Occipital lobe (tissue), 2 donors: ENCODE results near the gene LRG1. TPM values are rescaled to one million over a fixed set of nuclear protein-coding genes. Genes with fewer than 3 reads are reported as not detected.
"Not testable (repeated sequence)": the region's sequence is repeated elsewhere in the genome, so short reads cannot be mapped to it uniquely, and the experiment has no call there.

Source experiments
- DNase-seq: peaks from one replicate; lab custom pipeline; 2025; lab: John Stamatoyannopoulos, UW
- total RNA-seq: library from RNA; depleted of rRNA; stranded (reverse); fragments of >200 nt; gene quantifications from one replicate; pipeline ENCODE4 v1.2.3, GENCODE V29; 2014

LRG1 gene
- total RNA-seq, 1 donor from 2014 or later: not detected

DNA sequence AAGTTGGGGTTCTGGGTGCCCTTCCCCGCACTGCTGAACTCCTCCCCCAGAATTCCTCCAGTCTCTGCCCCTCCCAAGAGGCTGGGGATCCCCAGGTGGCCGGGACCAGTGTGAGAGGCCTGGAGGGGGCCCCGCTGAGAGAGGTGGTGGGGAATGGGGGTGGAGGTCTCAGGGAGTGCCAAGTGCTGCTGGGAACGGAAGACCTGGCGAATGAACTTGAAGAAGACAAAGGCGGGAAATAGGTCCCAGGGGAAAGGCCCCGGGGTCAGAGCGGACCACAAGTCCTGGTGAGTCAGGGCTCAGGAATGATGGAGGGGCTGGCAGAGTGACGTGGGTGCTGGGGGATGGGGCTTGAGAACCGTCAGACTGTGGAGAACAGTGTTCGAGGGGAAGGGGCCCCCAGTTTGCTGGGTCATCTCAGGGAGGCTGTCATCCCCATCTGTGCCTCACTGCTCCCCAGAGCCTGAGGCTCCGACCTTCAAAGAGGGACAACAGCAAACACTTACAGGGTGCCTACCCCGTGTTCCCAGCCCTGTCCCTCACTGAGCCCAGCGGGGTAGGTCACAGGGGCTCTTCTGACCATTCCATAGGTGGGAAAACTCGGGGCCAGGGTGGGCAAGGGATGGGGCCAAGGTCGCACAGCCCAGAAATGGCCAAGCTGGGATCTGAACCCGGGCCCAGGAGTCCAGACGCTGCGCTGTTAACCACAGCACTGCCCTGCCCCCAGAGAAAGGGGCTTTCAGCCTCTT is 35.6 kb upstream of the LRG1 start:
- DNase-seq: no peak

DNA sequence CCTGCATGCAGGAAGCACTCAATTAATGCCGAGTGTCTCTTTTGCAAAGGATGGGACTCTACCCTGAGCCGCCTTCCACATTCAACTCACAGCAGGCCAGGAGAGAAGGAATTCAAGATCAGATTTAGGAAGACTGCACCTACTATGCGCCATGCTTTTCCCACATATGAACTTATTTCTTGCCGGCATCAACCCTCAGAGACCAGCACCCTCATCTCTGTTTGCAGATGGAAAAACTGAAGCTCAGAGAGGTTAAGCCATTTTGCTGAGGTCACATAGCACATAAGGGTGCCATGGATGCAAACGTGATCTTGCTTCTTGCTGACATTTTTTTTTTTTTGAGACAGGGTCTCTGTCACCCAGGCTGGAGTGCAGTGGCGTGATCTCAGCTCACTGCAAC is 33.8 kb upstream of the LRG1 start:
- no peak for DNase-seq

DNA sequence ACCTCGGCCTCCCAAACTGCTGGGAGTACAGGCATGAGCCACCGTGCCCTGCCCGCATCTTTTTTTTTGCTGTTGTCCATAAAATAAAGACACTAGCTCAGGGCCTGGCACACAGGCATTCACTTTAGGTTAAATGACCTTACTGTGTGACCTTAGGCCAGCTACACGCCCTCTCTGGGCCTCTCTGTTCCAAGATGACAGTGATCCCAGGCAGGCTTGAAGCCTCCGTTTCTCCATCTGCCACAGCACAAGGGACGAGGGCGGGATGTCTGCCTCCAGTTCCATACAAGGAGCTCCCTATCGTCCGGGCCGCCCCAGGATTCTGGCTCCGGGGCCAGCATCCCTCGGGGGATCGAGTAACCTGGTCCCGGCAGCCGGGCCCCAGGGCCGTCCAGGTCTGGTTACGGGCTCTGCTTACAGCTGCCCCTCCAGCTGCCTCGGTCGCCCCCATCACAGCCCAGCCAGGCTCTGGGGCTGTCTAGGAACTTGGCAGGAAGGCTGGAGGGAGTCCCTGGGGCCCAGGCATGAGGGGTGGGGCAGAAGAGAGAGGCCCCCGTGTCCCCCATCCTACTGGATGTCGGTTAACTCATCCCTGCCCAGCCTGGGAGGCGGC is 31.6 kb upstream of the LRG1 start:
- no peak for DNase-seq

DNA sequence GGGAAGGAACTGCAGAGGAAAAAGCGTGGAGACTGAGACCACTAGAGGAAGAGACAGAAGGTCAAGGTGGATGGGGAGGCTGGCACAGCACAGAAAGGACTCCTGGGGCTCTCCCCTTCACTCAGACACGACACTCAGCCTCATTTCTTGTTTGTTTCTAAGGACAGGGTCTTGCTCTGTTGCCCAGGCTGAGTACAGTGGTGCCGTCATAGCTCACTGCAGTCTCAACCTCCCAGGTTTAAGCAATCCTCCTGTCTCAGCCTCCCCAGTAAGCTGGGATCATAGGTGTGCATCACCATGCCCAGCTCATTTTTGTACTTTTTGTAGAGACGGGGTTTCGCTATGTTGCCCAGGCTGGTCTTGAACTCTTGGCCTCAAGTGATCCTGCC is 31.1 kb upstream of the LRG1 start:
- no peak for DNase-seq

DNA sequence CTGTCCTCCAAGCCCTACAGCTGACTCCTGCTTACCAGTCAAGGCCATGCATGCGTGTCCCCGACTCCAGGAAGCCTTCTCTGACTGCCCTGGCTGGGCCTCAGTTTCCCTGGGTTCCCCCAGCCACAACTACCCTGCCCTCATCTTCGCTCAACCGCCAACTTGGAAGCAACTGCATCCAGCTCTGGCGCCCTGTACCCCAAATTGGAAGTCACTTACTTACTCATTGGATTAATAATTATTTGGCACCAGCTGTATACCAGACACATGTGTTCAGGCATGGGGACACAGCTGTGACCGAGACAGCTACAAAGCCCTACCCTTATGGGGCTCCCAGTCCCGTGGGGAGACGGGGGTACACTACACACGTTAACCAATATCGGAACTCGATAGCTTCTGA is 30.6 kb upstream of the LRG1 start:
- DNase-seq: no peak

DNA sequence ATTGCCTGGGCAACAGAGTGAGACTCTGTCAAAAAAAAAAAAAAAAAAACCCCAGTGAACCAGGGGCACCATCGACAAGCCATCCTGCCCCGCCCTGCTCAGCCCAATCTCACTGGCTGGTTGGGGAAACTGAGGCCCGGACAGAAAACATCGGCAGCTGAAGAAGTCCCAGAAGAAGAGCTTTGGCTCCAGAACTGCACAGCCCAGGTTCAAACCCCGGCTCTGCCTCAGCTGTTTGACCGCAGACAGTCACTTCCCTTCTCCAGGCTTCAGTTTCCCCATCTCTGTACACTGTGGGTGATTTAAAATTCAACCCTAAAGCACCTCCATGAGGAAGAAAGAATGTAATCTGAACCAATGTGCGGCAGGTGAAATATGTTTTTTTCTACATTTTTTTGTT is 29.1 kb upstream of the LRG1 start:
- DNase-seq: no peak

DNA sequence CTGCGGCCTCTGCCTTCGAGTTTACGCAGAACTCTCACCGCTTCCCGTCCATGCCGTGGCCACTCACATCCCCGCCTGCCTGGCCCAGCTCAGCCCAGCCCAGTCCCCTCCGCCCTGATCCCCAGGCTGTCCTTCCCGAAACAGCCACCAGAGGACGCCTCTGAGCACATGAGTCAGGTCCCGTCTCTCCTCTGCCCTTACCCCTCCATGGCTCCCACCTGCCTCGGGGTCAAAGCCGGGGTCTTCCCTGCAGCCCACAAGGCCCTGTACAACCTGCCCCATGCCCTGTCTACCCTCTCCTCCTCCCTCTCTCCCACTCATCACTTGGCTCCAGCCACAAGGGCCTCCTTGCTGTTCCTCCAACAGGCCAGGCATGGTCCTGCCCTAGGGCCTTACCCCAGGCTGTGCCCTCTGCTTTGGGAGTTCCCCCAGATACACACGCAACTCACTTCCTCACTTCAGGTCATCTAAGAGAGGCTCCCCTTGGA is 27.8 kb upstream of the LRG1 start:
- DNase-seq: no peak

DNA sequence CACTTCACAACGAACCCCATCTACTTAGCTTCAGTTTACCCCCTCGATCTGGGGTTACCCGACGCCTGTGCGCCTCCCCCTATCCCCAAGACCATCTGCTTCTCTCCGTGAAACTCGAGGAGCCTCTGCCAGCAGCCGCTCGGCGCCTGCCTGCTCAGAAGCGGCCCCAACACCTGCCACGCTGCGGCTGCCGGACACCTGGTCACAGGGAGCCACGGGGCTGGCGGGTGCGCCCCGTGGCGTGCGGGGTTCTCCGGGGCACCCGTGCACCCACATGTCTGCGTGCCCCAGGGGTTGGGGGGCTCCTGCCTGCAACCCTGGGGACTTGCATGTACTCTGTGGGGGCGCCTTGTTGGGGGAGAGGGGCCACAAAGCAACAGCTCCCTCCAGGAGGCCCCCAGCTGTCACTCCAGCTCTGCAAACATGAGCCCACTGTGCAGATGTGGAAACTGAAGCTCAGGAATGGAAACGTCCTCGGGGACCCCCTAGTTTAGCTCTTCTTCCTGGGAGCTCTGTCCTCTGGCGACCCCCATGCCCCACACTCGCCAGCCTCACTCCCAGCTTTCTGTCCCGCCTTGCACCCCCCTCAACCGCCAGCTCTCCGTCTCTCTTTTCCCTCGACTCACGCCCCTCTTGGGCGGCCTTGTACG is 26.7 kb upstream of the LRG1 start:
- no peak for DNase-seq

DNA sequence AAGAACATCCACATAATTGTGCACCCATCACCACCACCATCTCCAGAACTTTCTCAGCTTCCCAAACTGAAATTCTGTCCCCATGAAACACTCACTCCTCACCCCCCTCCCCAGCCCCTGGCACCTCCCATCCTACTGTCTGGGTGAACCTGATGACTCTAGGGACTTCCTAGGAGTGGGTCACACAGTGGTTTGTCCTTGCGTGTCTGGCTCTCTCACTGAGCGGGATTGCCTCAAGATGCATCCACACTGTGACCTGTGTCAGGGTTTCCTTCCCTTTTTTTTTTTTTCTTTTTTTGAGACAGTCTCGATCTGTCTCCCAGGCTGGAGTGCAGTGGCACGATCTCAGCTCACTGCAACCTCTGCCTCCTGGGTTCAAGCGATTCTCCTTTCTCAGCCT is 23.7 kb upstream of the LRG1 start:
- DNase-seq: not testable (repeated sequence)

DNA sequence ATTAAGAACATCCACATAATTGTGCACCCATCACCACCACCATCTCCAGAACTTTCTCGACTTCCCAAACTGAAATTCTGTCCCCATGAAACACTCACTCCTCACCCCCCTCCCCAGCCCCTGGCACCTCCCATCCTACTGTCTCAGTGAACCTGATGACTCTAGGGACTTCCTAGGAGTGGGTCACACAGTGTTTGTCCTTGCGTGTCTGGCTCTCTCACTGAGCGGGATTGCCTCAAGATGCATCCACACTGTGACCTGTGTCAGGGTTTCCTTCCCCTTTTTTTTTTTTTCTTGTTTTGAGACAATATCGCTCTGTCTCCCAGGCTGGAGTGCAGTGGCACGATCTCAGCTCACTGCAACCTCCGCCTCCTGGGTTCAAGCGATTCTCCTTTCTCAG is 22.2 kb upstream of the LRG1 start:
- DNase-seq: not testable (repeated sequence)

DNA sequence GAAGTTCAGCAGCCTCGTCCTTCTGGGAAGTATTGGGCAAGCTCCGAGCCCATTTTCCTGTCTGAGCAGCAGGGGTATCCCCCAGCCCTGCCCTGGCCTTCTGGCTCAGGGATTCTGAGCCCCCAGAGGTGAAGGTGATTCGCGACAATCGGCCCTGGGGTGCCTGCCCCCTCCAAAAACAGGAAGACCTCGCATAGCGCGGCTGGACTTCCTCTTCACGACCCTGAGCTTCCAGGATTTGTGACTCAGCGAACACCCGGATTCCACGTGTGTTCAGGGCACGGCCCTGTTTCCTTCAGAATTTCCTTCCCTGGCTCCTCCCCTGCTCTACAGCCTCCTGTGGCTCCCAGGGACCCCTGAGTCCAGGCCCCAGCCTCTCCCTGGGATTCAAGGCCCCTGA is 19.7 kb upstream of the LRG1 start, which contains the start of gene SEMA6B:
TSS of gene SEMA6B (minus strand) at position 116 of the 400 bp plus-strand sequence. CDS start 1,227 bp downstream, outside the sequence.
- no peak for DNase-seq

DNA sequence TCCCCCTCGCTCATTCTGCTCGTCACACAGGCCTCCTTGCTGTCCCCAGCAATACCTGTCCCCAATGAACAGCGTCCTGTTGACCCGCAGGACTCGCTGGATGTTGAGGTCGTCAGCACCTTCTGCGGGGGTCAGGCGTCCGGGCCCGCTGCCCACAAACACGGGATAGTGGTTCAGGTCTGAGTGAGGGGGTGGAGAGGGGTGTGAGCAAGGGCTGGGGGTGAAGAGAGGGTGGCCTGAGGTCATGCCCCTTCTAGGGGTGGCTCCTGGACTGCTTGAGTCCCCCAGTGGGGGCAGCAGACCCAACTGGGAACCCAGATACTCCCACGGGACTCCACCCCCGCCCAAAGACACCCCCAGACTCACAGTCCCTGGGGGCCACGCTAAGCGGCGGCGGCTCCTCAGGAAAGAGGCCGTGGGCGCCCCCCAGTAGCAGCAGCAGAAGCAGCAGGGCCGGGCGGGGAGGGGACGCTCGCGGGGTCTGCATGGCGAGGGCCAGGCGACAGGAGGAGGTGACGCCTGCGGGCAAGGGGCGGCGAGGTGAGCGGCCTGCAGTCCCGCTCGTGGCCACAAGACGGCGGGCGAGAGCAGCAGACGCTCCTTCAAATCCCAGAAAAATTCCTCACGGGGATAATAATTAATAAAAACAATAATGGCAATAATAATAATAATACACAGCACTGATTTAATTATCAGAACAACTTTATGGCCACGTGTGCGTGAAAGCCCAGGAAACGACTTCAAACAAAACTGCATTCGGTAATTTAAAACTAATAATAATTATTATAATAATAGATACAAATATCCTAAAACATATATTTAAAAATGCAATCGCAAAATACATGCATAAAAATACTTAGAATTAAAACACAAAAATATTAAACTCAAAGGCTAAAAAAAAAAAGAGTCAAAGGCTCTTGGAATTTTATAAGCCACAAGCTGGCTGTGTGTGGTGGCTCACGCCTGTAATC is 18.4 kb upstream of the LRG1 start:
- no peak for DNase-seq

DNA sequence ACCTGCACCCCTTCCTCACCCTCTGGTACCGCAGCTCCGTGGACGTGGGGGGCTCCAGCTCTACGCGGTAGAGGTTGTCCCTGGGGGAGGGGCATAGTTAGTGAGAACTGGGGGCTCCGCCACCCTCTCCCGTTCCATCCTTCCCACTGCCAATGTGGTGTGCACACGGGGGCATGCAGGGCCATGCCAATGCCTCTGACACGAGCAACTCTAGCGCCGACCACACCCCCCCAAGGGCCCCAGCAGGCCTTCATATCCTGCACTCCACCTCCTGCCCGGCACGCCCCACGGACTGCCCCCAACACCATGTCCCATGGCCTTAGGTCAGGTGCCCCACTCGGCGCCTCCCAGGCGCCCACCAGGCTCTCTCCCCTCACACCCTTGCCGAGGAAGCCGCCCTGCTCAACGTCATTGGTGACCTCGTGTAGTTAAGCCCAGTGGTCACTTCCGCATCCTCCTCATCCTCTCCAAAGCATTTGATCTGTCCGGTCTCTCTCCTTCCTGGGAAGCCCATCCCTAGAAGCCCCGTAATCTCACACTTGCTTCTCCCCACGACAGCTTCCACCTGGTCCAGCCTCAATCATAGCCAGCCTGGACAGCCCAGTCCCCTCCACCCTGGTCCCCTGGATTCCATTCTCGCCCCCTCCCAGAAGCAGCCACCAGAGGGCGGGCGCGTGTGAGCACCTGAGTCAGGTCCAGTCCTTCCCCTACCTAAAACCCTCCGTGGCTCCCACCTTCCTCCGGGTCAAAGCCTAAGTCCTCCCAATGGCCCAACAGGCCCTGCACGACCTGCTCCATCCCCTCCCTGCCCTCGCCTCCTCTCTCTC is 17.5 kb upstream of the LRG1 start:
- no peak for DNase-seq

DNA sequence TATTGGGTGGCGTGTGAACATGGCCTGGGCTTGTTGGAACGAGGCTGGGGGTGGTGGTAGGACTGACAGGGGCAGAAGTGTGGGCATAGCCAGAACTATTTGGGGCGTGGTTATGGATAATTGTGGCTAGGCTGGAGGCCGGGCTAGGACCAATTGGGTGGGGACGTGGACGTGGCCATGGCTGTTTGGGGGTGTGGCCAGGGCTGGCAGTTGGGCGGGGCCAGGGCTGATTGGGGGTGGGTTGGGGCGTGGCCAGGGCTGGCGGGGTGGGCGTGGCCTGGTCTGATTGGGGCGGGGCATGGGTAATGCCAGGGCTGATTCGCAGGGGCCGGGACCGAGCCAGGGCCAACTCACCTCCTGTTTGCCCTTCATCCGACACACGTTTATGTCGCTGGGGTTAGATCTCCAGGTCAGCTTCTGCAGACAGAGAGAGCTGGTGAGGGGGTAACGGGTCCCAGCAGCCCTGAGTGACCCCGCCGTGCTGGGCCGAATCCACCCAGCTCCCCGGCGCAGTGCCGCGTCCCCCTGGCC is 16.8 kb upstream of the LRG1 start:
- DNase-seq: no peak

DNA sequence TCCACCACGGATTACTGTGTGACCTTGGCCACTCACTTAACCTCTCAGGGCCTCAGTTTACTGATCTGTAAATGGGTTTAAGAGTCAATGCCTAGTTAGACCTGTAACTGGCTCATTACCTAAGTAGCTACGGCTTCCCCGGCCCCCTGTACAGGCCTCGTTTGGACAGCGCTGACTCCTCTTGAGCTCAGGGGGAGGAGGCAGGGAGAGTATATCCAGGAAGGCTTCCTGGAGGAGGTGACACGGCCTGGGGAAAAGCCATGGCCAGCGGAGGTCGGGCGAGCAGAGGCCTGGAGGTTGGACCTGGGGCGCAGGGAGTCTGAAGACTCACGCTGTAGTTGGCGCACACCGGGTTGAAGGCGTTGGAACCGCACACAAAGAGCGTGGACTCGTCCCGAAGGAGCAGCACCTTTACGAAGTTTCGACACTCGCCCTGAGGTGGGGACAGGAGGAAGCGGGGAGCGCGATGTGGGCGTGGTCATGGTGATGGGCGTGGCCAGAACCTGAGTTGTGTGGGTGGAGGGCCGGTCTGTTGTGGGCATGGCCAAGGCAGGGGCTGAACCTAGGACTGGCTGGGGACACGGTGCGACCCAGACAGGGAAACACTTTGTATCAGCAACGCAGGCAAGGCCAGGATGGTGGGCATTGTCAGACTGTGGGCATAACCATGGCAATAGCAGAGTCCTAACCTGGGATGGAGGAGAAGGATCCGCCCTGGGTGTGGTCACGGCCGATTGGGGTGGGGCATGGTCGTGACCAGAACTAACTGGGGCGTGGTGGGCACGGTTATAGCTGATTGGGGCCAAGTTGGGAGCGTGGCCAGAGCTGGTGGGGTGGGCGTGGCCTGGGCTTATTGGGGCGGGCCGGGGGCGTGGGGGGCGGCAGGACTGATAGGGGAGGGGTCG is 16.1 kb upstream of the LRG1 start:
- DNase-seq: no peak

DNA sequence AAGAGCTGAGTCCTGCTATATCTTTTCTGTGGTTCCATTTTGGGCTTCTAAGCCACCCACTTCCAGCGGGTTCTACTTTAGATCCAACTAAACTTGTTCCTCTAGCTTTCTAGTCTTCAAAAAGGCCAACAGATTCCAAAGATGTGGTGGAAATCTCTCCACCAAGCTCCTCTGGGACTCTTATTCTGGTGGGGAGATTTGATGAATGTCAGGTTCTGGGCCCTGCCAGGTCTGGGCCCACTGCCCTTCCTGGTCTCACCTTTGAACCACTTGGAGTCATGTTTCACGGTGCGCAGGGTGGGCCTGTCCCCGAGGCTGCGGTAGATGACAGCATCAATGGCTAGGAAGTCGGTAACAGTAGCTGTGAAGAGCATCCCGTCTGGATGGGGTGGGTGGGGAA is 14.9 kb upstream of the LRG1 start:
- no peak for DNase-seq

DNA sequence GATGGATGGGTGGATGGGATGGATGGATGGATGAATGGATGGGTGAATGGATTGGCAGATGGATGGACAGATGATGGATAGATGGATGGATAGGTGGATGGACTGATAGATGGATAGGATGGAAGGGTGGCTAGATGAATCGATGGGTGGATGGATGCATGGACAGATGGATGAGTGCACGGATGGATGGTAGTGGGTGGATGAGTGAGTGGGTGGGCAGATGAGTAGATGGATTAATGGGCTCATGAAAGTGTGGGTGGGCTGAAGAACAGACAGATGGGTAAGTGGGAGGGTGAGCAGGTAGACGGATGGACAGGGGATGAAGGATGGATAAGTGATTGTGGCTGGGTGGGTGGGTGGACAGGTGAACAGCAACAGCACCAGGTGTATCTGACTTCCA is 13.9 kb upstream of the LRG1 start:
- no peak for DNase-seq

DNA sequence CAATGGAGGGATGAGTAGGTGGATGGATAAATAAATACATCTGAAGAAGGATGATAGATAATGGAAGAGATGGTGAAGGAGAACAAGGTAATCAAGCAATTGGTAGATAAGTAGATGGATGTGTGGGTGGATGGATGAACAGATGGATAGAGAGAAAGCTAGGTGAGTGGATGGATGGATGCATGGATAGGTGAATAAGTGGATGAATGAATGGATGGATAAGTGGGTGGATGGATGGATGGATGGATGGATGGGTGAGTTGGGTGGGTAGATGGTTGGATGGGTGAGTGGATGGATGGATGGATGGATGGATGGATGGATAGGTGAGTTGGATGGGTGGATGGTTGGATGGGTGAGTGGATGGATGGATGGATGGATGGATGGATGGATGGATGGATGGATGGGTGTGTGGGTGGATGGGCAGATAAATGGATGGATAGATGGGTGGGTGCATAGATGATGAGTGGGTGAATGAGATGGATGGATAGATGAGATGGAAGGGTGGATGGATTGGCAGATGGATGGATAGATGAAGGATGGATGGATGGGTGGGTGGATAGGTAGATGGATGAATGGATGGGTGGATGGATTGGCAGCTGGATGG is 13.4 kb upstream of the LRG1 start:
- no peak for DNase-seq

DNA sequence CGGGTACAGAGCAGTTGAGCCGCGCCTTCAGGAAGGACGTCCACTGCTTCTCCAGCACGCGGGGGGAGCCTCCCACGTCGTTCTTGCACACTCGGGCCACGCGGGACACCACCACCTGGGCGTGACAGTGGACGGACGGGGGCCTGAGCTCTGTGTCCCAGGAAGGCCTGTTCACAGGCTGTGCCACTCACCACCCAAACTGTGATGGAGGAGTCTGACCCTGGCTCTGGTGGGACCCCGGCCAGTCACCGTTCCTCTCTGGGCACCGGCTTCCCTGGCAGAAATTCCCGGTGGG is 12.6 kb upstream of the LRG1 start:
- no peak for DNase-seq
